T-helper 17 cell (primary cell): ENCODE data around the gene CIT. TPM values are rescaled to one million over a fixed set of nuclear protein-coding genes. Genes with fewer than 3 reads are reported as not detected.

ENCODE experiments used
- ATAC-seq: fragments of 150-1000 bp; cut with Tn5 transposase; 2 replicates; pipeline ENCODE4 v1.10.0; 2021; ENCODE audit warnings: mild to moderate bottlenecking, moderate library complexity
- DNase-seq, 3 donors: peaks; one replicate each; pipeline versions ENCODE4 v3.0.0 to v3.0.0-alpha.2; 2020 to 2021
- H3K9me3 ChIP-seq: one replicate; pipeline ENCODE4 v1.7.0; 2013; ENCODE audit warnings: low read length, mild to moderate bottlenecking; ENCODE audit not compliant: control insufficient read depth, poor library complexity, severe bottlenecking
- H3K27ac Mint-ChIP-seq: one replicate; pipeline ENCODE4 v1.8.0; 2022; ENCODE audit warnings: mild to moderate bottlenecking, moderate library complexity, mixed read lengths
- H3K27me3 Mint-ChIP-seq: one replicate; pipeline ENCODE4 v1.8.0; 2022; ENCODE audit warnings: mixed read lengths
- H3K36me3 Mint-ChIP-seq: one replicate; pipeline ENCODE4 v1.8.0; 2022; ENCODE audit warnings: low read depth, mixed read lengths
- H3K4me1 Mint-ChIP-seq: one replicate; pipeline ENCODE4 v1.8.0; 2022; ENCODE audit warnings: mild to moderate bottlenecking, mixed read lengths
- H3K4me3 Mint-ChIP-seq: one replicate; pipeline ENCODE4 v1.8.0; 2022; ENCODE audit warnings: mild to moderate bottlenecking, moderate library complexity, mixed read lengths
- total RNA-seq, 4 donors: library from RNA in 2 of 4; stranded (reverse) in 2 of 4; gene quantifications; one replicate each; pipeline ENCODE4 v1.2.3 and lab custom pipeline; 2022 to 2026

Gene CIT
- total RNA-seq, 2 donors from 2014 or later = 1.6 to 2.5 TPM

GRCh38 chr12:119775246-119775895 is 101.7 kb downstream of the CIT start:
- no peak for ATAC-seq
- DNase-seq = no peak
- Mint-ChIP-seq H3K27ac (no peak overlapping the region), H3K4me3 (no peak overlapping the region), H3K4me1 (peaks cover 3% of the 10 kb centered on the region), H3K27me3 (no peaks in the 10 kb centered on the region), H3K36me3 (peaks cover 2% of the 10 kb centered on the region)
- H3K9me3 ChIP-seq = no peaks in the 10 kb centered on the region

GRCh38 chr12:119772431-119772830 is 104.7 kb downstream of the CIT start:
- Mint-ChIP-seq H3K36me3 (peaks cover 2% of the 10 kb centered on the region), H3K4me3 (no peak overlapping the region), H3K27ac (no peak overlapping the region), H3K27me3 (no peaks in the 10 kb centered on the region), H3K4me1 (peaks cover 3% of the 10 kb centered on the region)
- ATAC-seq (no peak), DNase-seq (no peak)
- no peaks in the 10 kb centered on the region for H3K9me3 ChIP-seq

- no peaks in the 10 kb centered on the region for H3K9me3 ChIP-seq
- H3K36me3 Mint-ChIP-seq = peaks cover 2% of the 10 kb centered on the region
- no peaks in the 10 kb centered on the region for H3K27me3 Mint-ChIP-seq
- H3K4me3 Mint-ChIP-seq = no peak overlapping the region
- DNase-seq (no peak), ATAC-seq (no peak)
- peaks cover 3% of the 10 kb centered on the region for H3K4me1 Mint-ChIP-seq
- H3K27ac Mint-ChIP-seq = no peak overlapping the region
These were observed 107.0 kb downstream of the CIT start for GRCh38 chr12:119770146-119770545.

GRCh38 chr12:119762619-119763018 is 114.5 kb downstream of the CIT start:
- ATAC-seq (no peak), DNase-seq (no peak)
- Mint-ChIP-seq H3K27me3 (no peaks in the 10 kb centered on the region), H3K4me1 (peaks cover 3% of the 10 kb centered on the region), H3K4me3 (no peak overlapping the region), H3K27ac (no peak overlapping the region), H3K36me3 (no peaks in the 10 kb centered on the region)
- H3K9me3 ChIP-seq = no peaks in the 10 kb centered on the region

GRCh38 chr12:119758722-119759121 is 118.4 kb downstream of the CIT start:
- Mint-ChIP-seq H3K4me3 (no peak overlapping the region), H3K36me3 (no peaks in the 10 kb centered on the region), H3K27ac (no peak overlapping the region), H3K27me3 (no peaks in the 10 kb centered on the region), H3K4me1 (peaks cover 3% of the 10 kb centered on the region)
- no peaks in the 10 kb centered on the region for H3K9me3 ChIP-seq
- DNase-seq (no peak), ATAC-seq (no peak)

GRCh38 chr12:119758234-119758633 is 118.9 kb downstream of the CIT start:
- ATAC-seq = no peak

GRCh38 chr12:119751961-119752360 is 125.2 kb downstream of the CIT start:
- no peaks in the 10 kb centered on the region for H3K9me3 ChIP-seq
- Mint-ChIP-seq H3K27me3 (no peaks in the 10 kb centered on the region), H3K4me3 (no peak overlapping the region), H3K27ac (no peak overlapping the region), H3K4me1 (peaks cover 3% of the 10 kb centered on the region), H3K36me3 (no peaks in the 10 kb centered on the region)
- DNase-seq (no peak), ATAC-seq (no peak)

More at GRCh38 chr12:119758234-119758633, 118.9 kb downstream of the CIT start:
- H3K27me3 Mint-ChIP-seq = no peaks in the 10 kb centered on the region
- H3K9me3 ChIP-seq = no peaks in the 10 kb centered on the region
- H3K4me3 Mint-ChIP-seq = no peak overlapping the region
- no peak overlapping the region for H3K27ac Mint-ChIP-seq
- H3K36me3 Mint-ChIP-seq = no peaks in the 10 kb centered on the region
- H3K4me1 Mint-ChIP-seq = peaks cover 3% of the 10 kb centered on the region
- DNase-seq = no peak

- Mint-ChIP-seq H3K4me1 (peaks cover 3% of the 10 kb centered on the region), H3K27ac (no peak overlapping the region), H3K4me3 (no peak overlapping the region), H3K36me3 (peaks cover 2% of the 10 kb centered on the region), H3K27me3 (no peaks in the 10 kb centered on the region)
- ATAC-seq = no peak
- no peak for DNase-seq
- no peaks in the 10 kb centered on the region for H3K9me3 ChIP-seq
These were observed 127.5 kb downstream of the CIT start for GRCh38 chr12:119749666-119750065.

GRCh38 chr12:119748497-119748896 is 128.6 kb downstream of the CIT start:
- peaks cover 2% of the 10 kb centered on the region for H3K36me3 Mint-ChIP-seq
- no peak overlapping the region for H3K4me3 Mint-ChIP-seq
- no peaks in the 10 kb centered on the region for H3K27me3 Mint-ChIP-seq
- H3K4me1 Mint-ChIP-seq = peaks cover 3% of the 10 kb centered on the region
- no peak overlapping the region for H3K27ac Mint-ChIP-seq
- DNase-seq = no peak
- H3K9me3 ChIP-seq = no peaks in the 10 kb centered on the region
- ATAC-seq = no peak

- H3K27ac Mint-ChIP-seq = no peak overlapping the region
These were observed 131.0 kb downstream of the CIT start for GRCh38 chr12:119746169-119746568.

GRCh38 chr12:119744900-119745606 is 132.1 kb downstream of the CIT start:
- H3K36me3 Mint-ChIP-seq = peaks cover 2% of the 10 kb centered on the region

More at GRCh38 chr12:119746169-119746568, 131.0 kb downstream of the CIT start:
- no peaks in the 10 kb centered on the region for H3K27me3 Mint-ChIP-seq
- DNase-seq (no peak), ATAC-seq (no peak)
- no peaks in the 10 kb centered on the region for H3K4me1 Mint-ChIP-seq
- peaks cover 2% of the 10 kb centered on the region for H3K36me3 Mint-ChIP-seq
- no peak overlapping the region for H3K4me3 Mint-ChIP-seq
- H3K9me3 ChIP-seq = no peaks in the 10 kb centered on the region

GRCh38 chr12:119742700-119743099 is 134.4 kb downstream of the CIT start:
- ATAC-seq (no peak), DNase-seq (no peak)
- no peak overlapping the region for H3K27ac Mint-ChIP-seq
- H3K9me3 ChIP-seq = no peaks in the 10 kb centered on the region
- no peaks in the 10 kb centered on the region for H3K27me3 Mint-ChIP-seq
- peaks cover 2% of the 10 kb centered on the region for H3K36me3 Mint-ChIP-seq
- H3K4me1 Mint-ChIP-seq = no peaks in the 10 kb centered on the region
- H3K4me3 Mint-ChIP-seq = no peak overlapping the region

More at GRCh38 chr12:119744900-119745606, 132.1 kb downstream of the CIT start:
- DNase-seq (no peak), ATAC-seq (no peak)
- no peaks in the 10 kb centered on the region for H3K9me3 ChIP-seq
- Mint-ChIP-seq H3K4me3 (no peak overlapping the region), H3K27ac (no peak overlapping the region), H3K27me3 (no peaks in the 10 kb centered on the region), H3K4me1 (no peaks in the 10 kb centered on the region)

GRCh38 chr12:119740830-119741229 is 136.3 kb downstream of the CIT start:
- Mint-ChIP-seq H3K4me3 (no peak overlapping the region), H3K27me3 (no peaks in the 10 kb centered on the region), H3K27ac (no peak overlapping the region), H3K4me1 (no peaks in the 10 kb centered on the region), H3K36me3 (peaks cover 2% of the 10 kb centered on the region)
- ATAC-seq = no peak
- H3K9me3 ChIP-seq = no peaks in the 10 kb centered on the region
- no peak for DNase-seq

GRCh38 chr12:119735079-119735478 is 142.0 kb downstream of the CIT start:
- Mint-ChIP-seq H3K27ac (no peak overlapping the region), H3K27me3 (no peaks in the 10 kb centered on the region), H3K4me1 (peaks cover 2% of the 10 kb centered on the region), H3K36me3 (peaks cover 2% of the 10 kb centered on the region), H3K4me3 (no peak overlapping the region)
- H3K9me3 ChIP-seq = no peaks in the 10 kb centered on the region
- ATAC-seq = no peak
- DNase-seq = no peak
